SK-N-MC (cell line): ENCODE data around the gene CLECL1.

Experiments
- EZH2 ChIP-seq: fragments of 200-600 bp; sonication (generic); IDR thresholded peaks from one replicate; pipeline ENCODE4 v1.6.1; 2017; ENCODE audit warnings: antibody characterized with exemption
- FOXP2 ChIP-seq: optimal IDR thresholded peaks from 2 replicates; pipeline ENCODE3; 2011; ENCODE audit warnings: mild to moderate bottlenecking, moderate library complexity; ENCODE audit not compliant: insufficient read depth; ENCODE audit errors: extremely low read length, control extremely low read depth
- POLR2AphosphoS5 ChIP-seq: IDR thresholded peaks from 2 replicates; pipeline ENCODE4 v1.6.1; 2012; ENCODE audit warnings: mild to moderate bottlenecking, low read depth, low read length, borderline replicate concordance

GRCh38 chr12:9711664-9712063 is 21.2 kb downstream of the CLECL1 start:
- TF ChIP-seq POLR2AphosphoS5 (no peak), EZH2 (no peak), FOXP2 (no peak)
